ENCODE results near the gene MTERF2.

MTERF2 gene

DNA sequence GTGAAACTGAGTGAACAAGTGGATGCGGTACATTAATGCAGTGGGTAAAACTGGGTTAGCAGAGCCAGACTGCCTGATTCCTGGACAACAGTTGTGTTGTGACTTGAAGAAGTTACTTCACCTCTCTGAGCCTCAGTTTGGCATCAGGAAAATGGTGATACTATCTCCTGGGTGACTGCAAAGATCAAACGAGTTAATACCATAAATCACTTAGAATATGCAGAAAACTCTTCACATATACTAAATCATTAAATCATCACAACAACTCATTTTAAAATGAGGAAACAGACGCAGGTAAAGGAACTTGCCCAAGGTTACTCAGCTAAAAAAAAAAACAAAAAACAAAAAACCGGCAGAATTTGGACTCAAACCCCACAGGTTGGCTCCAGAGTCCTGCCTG is 811 bp downstream of the MTERF2 start:
- no peak for DNase-seq

DNA sequence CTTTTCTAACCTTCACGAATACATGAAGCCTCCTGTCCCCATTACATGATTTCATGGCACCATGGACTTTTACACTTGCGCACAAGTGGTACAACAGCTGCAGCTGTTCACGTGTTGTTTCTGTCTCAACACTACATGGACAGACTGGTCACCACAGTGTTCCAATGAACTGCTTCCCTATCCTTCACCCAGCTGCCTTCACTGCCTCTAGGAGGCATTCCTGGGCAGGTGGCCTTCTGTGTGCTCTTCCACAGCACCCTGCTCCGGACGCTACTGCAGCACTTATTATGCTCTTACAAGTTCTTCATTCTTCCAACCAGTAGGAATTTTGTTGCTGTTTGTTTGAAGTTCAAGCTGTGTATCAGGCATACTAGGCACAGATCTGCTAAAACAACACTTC is 1.5 kb downstream of the MTERF2 start:
- no peak for DNase-seq

DNA sequence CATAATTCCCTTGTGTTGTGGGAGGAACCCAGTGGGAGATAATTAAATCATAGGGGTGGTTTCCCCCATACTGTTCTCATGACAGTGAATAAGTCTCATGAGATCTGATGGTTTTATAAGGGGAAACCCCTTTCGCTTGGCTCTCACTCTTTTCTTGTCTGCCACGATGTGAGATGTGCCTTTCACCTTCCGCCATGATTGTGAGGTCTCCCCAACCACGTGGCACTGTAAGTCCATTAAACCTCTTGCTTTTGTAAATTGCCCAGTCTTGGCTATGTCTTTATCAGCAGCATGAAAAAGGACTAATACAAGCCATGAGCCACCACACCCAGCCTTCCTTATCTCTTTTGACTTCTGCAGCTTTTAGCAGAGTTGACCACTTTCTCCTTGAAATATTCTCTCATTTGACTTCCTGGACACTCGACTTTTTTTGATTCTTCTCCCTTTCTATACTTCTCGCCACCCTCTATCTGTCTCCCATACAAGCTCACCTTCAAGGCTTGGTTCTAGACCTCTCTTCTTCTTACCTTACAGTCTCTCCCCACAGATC is 2.3 kb downstream of the MTERF2 start:
- DNase-seq: no peak

DNA sequence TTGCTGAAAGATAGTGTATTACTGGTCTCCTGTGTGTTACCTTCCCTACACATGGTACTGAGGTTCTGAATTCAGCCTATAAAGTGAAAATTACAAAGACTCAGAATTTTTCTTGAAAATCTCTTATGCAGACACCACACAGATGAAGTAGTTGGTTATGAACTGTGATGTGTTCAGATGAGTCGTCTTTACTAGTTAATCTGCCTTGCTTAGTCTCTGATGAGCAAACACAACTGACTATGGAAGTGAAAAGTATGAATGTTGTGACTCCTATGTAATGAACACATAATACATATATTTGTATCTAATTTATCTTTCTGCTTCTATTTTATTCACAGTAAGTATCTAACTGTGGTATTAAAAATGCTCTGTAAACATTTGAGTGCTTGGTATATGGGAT is 4.7 kb downstream of the MTERF2 start:
- no peak for DNase-seq

- DNase-seq: no peak
Measured at GRCh38 chr12:106981788-106982187, 5.2 kb downstream of the MTERF2 start.

- no peak for DNase-seq
Measured at GRCh38 chr12:106980944-106981343, 6.0 kb downstream of the MTERF2 start.

DNA sequence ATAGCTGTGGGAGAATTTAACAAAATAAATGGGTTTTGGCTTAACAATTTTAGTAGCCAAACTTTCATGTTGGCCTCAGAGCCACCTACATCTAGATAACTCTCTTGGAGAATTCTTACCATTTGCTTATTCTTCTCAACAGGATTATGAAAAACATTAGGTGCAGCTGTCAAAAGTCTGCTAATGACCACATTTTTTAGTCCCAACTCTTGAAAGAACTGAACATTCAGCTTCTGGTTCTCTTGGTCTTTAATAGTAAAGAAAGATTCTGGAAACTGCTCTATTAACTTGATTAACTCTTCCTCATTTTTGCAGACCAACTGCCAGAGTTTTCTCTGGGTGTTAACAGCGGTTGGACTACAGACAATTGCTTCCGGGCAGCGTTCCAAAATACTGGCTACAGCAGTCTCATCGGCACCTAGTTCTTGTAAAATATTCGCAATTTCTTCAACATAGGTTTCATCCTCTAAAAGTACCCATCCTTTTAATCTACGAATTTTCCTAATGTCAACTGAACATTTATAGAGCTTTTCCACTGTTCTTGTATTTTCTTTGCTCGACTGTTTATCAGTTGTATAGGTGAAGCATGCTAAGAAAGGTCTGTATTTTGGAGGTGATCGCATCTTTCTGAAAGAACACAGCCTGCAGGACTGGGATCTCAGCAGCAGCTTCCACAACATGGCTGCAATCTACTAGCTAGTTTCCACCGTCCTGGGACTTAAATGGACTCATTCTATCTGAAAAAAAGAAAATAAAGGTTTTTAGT is 8.7 kb downstream of the MTERF2 start:
- no peak for DNase-seq

- no peak for DNase-seq
Measured at GRCh38 chr12:106976668-106977067, 10.3 kb downstream of the MTERF2 start.

- no peak for DNase-seq
Measured at GRCh38 chr12:106975993-106976658, 10.8 kb downstream of the MTERF2 start.

DNA sequence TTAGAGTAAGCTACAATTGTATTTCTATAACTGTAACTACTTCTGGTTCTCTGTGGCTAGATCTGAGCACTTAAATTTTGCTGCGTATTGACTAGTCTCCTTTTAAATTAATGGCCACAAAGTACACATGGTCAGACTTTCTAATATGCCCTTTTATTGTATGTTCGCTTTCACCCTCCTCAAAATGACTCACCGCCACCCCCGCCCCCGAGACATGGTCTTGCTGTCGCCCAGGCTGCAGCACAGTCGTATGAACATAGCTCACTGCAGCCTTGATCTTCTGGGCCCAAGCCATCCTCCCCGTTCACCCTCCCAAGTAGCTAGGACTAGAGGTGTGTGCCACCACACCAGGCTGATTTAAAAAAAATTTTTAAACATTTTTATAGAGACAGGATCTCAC is 11.8 kb downstream of the MTERF2 start:
- DNase-seq: no peak

GRCh38 chr12:106974511-106974910 is 12.4 kb downstream of the MTERF2 start:
- DNase-seq: no peak

- no peak for DNase-seq
Measured at GRCh38 chr12:106973545-106973944, 13.4 kb downstream of the MTERF2 start.

DNA sequence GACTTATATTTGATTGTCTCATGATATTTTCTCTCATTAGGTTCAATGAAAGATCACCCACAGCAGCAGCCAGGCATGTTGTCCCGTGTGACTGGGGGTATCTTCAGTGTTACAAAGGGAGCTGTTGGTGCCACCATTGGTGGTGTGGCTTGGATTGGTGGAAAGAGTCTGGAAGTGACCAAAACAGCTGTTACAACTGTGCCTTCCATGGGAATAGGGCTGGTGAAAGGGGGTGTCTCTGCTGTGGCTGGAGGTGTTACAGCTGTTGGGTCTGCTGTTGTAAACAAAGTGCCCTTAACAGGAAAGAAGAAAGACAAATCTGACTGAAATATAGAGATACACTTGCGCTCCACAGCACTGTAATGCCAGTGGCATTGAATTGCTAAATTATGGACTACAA is 15.9 kb downstream of the MTERF2 start:
- DNase-seq: no peak

GRCh38 chr12:106964526-106964925 is 22.4 kb downstream of the MTERF2 start:
- no peak for DNase-seq

- no peak for DNase-seq
Measured at GRCh38 chr12:106962286-106962685, 24.7 kb downstream of the MTERF2 start.

DNA sequence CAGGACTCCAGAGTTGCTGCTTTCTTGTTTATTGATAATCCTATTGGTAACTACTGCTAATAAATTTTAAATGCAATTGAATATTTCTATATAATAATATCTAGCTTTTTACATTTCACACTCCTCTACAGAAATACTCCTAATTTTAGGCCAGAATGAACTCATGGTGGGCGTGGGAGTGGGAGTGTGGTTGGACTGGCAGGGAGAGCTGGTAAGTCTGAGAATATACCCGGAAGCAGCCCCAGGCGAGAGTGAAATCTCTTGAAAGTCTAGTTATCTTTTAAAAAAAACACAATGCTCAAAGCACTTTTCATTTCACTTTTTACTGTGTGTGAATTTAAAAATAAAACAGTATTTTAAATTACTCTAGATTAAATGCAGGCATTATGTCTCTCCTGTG is 26.5 kb downstream of the MTERF2 start:
- DNase-seq: no peak

DNA sequence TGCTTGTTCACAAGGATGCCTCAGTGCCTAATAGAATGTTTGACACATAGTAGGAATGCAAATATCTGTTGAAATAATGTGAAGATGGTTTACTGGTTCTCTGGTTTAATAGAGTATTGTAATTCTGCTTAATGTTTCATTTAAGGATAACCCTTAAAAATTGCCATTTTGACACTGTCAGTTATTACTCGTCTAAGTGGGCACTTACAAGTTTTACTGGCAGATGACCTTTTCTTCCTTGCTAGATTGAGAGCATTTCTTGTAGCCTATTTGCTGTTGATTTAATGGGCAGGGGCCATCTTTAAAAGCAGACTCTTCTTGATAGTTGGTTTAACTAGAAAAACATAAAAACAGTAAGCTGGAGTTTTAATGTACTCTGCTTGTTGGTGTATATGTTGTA is 29.4 kb downstream of the MTERF2 start:
- DNase-seq: no peak

GRCh38 chr12:106956048-106956578 is 30.8 kb downstream of the MTERF2 start:
- peak; percentile 27 to 45 (median 30) for DNase-seq

DNA sequence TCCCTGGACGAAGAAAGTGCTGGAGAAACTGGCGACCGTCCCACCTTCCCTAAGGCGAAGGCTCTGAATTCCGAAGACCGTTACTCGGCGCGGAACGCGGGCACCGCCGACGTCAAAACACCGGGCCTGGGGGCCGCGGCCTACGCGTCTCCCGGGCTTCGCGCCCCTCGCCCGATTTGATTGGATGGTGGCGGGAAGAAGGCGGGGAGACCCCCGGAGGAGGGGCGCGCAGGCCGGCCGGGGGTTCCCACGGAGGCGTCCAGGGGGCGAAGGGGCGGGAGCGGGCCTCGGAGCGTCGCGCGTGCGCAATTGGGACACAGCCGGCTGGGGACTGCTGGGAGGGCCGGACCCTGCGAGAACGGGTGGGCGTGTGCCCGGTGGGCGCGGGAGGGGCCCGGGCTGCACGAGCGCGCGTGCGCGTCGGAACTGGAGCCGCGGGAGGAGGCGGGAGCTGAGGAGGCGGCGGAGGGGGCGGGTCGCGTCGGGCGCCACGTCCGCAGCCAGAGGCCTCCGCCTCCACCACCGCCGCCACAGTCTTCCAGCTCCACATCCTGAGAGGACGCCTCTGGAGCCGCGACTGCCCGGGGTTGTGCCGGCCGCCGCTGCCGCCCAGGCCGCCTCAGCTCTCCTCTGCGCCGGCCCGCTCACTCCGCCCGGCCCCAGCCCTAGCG is 31.4 kb downstream of the MTERF2 start, which contains the start of gene TMEM263:
TSS of gene TMEM263 (plus strand) at position 531 of the 671 bp plus-strand sequence. CDS start 11,210 bp downstream, outside the sequence.
- DNase-seq: peak; percentile 78 to 82 (median 80)

- peak in 2 of 4 experiments; percentile 20 to 44 for DNase-seq
Measured at GRCh38 chr12:106954462-106955376, 32.2 kb downstream of the MTERF2 start.

- no peak for DNase-seq
Measured at GRCh38 chr12:106953352-106954250, 33.3 kb downstream of the MTERF2 start.
